Measurements from ENCODE around the gene ATP6V1G2.
"Not testable (repeated sequence)": the region's sequence is repeated elsewhere in the genome, so short reads cannot be mapped to it uniquely, and the experiment has no call there.

Gene ATP6V1G2

GRCh38 chr6:31525932-31526591, 20.3 kb downstream of the ATP6V1G2 start:
- no peak for DNase-seq

GRCh38 chr6:31525553-31525931, 20.9 kb downstream of the ATP6V1G2 start:
- DNase-seq = no peak

- no peak for DNase-seq
Measured at GRCh38 chr6:31521835-31522234, 24.6 kb downstream of the ATP6V1G2 start.

GRCh38 chr6:31513456-31514165, 32.8 kb downstream of the ATP6V1G2 start:
- no peak for DNase-seq

- no peak for DNase-seq
Measured at GRCh38 chr6:31510007-31510406, 36.4 kb downstream of the ATP6V1G2 start.

GRCh38 chr6:31509036-31509435, 37.4 kb downstream of the ATP6V1G2 start:
- not testable (repeated sequence) for DNase-seq

GRCh38 chr6:31502586-31502985, 43.8 kb downstream of the ATP6V1G2 start:
- no peak for DNase-seq

GRCh38 chr6:31499648-31500047, 46.8 kb downstream of the ATP6V1G2 start:
- not testable (repeated sequence) for DNase-seq

- no peak for DNase-seq
Measured at GRCh38 chr6:31498748-31499147, 47.7 kb downstream of the ATP6V1G2 start.

GRCh38 chr6:31497531-31498476, 48.6 kb downstream of the ATP6V1G2 start, which contains the start of gene MICB:
TSS of gene MICB (plus strand) at chr6:31498145. CDS start at chr6:31498194, 49 bp downstream.
- DNase-seq = peak; percentile 60

- DNase-seq = not testable (repeated sequence)
Measured at GRCh38 chr6:31496826-31497225, 49.6 kb downstream of the ATP6V1G2 start.

- DNase-seq = no peak
Measured at GRCh38 chr6:31495580-31495979, 50.8 kb downstream of the ATP6V1G2 start.
